ENCODE measurements around the gene RIMS4.

RIMS4 gene

DNA sequence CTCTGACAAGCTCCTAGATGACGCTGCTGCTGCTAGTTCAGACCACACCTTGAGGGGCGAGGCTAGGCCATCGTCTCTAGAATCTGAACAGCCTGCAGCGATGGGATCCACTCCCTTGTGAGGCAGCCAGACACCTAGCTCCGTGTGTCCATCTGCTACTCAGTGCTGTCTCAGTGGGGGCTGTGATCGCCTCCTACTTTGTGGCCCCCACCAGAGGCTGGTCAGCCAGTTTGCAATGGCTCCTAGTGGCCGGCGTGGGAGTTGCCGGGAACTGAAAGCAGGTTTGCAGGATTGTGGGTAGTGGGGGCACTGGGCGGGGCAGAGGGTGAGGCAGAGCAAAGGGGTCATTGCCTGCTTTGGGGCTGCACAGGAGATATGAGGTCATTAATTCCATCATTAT is 92.4 kb downstream of the RIMS4 start:
- H3K4me2 ChIP-seq, result no peak overlapping the region
- peaks cover 50% of the 10 kb centered on the region for H3K27me3 ChIP-seq (ENCODE audit: insufficient read depth, low read depth)
- H3K79me2 ChIP-seq (ENCODE audit: insufficient read depth, low read depth), result no peaks in the 10 kb centered on the region
- H3K4me3 ChIP-seq (IDR thresholded peaks at IDR 0.05; ENCODE audit: insufficient read depth, low read depth, low read length), result no peak overlapping the region
- no peaks in the 10 kb centered on the region for H4K20me1 ChIP-seq (ENCODE audit: insufficient read depth)
- no peak overlapping the region for H3K27ac ChIP-seq
- H3K36me3 ChIP-seq (ENCODE audit: insufficient read depth), result no peaks in the 10 kb centered on the region
- no peak overlapping the region for H2AFZ ChIP-seq (ENCODE audit: low read depth)
- H3K4me1 ChIP-seq (ENCODE audit: low read depth, poor library complexity, severe bottlenecking), result peaks cover 12% of the 10 kb centered on the region
- no peak overlapping the region for H3K9ac ChIP-seq
- TF ChIP-seq, protein P1, sequence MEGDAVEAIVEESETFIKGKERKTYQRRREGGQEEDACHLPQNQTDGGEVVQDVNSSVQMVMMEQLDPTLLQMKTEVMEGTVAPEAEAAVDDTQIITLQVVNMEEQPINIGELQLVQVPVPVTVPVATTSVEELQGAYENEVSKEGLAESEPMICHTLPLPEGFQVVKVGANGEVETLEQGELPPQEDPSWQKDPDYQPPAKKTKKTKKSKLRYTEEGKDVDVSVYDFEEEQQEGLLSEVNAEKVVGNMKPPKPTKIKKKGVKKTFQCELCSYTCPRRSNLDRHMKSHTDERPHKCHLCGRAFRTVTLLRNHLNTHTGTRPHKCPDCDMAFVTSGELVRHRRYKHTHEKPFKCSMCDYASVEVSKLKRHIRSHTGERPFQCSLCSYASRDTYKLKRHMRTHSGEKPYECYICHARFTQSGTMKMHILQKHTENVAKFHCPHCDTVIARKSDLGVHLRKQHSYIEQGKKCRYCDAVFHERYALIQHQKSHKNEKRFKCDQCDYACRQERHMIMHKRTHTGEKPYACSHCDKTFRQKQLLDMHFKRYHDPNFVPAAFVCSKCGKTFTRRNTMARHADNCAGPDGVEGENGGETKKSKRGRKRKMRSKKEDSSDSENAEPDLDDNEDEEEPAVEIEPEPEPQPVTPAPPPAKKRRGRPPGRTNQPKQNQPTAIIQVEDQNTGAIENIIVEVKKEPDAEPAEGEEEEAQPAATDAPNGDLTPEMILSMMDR (conservative IDR thresholded peaks at IDR 0.05; ENCODE audit: low read depth, low read length), result no peak; the same call in 1 of the 2 replicates

DNA sequence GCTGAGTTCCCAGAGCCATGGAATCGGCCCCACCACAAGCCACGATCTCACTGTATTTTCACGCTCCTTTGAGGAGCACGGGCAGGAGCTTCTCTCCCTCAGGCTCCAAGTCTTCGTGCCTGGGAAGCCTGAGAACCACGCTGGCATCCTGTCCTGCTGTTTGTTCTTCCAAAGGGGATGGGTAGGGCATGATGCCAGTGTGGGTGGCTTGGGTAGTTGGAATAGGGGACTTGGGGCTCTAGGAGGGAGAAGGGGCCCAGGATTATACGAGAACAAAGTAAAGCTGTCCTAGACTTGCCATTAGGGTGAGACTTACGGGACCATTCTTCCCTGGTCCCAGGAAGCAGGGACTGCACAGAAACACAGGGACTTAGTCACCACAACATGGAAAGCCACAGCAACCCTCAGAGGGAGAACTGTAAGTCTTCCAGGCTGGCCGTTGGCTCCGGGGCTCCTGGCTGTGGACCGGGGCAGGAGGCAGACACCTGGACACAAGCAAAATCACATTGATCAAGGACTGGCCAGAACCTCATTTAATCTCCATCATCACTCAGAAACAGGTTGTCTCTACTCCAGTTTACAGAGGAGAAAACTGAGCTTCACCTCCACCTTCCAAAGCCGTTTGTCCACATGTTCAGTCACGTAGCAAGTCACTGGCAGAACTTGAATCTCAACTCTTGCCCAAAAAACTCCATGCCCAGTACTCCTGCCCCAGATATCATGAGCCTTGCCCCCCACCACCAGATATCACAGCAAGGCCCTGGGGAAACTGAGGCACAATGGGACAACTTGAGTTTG is 93.8 kb downstream of the RIMS4 start:
- no peak overlapping the region for H3K4me3 ChIP-seq (IDR thresholded peaks at IDR 0.05; ENCODE audit: insufficient read depth, low read depth, low read length)
- H3K27ac ChIP-seq, result no peak overlapping the region
- H3K79me2 ChIP-seq (ENCODE audit: insufficient read depth, low read depth), result no peaks in the 10 kb centered on the region
- H2AFZ ChIP-seq (ENCODE audit: low read depth), result no peak overlapping the region
- H3K4me1 ChIP-seq (ENCODE audit: low read depth, poor library complexity, severe bottlenecking), result peaks cover 9% of the 10 kb centered on the region
- no peak overlapping the region for H3K4me2 ChIP-seq
- no peak overlapping the region for H3K9ac ChIP-seq
- TF ChIP-seq, protein P1 (conservative IDR thresholded peaks at IDR 0.05; ENCODE audit: low read depth, low read length), result no peak
- H4K20me1 ChIP-seq (ENCODE audit: insufficient read depth), result no peaks in the 10 kb centered on the region
- no peaks in the 10 kb centered on the region for H3K36me3 ChIP-seq (ENCODE audit: insufficient read depth)
- H3K27me3 ChIP-seq (ENCODE audit: insufficient read depth, low read depth), result peaks cover 65% of the 10 kb centered on the region

DNA sequence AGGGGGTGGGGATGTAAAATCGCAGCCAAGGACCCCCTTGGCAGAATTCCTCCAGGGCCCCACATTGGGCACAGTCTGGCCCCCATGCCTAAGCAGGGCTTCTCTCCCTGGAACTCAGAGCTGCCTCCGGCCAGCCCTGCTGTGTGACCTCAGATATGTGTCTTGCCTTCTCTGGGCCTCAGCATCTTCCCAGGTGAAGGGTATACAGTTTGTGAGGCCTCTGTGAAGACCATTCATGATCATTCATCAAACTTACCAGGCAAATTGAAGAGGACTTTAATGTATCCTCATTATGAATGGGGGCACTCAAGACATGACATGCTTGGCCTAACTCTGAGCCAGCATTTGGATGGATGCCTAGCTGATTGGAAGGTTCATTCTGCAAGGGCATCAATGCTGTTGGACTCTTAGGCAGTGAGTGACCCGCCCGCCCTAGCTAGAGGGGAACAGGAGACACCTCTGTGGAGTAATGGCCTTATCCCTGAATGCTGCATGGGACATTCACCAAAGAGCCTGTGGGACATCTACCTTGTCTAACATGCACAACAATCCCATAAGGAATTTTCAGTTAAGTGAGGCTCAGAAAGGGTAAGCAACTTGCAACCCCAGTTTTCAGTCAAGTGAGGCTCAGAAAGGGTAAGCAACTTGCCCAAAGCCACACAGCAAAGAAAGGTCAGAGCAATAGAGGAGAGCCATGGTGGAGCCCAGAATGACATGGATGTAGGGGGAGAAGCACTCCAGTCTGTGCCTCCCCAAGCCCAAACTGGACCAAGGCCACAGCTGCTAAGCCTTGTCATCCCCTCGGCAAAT is 94.6 kb downstream of the RIMS4 start:
- Histone ChIP-seq H3K27ac (no peak overlapping the region), H3K36me3 (ENCODE audit: insufficient read depth) (no peaks in the 10 kb centered on the region), H3K4me3 (IDR thresholded peaks at IDR 0.05; ENCODE audit: insufficient read depth, low read depth, low read length) (no peak overlapping the region), H4K20me1 (ENCODE audit: insufficient read depth) (no peaks in the 10 kb centered on the region), H2AFZ (ENCODE audit: low read depth) (no peak overlapping the region), H3K79me2 (ENCODE audit: insufficient read depth, low read depth) (no peaks in the 10 kb centered on the region), H3K4me1 (ENCODE audit: low read depth, poor library complexity, severe bottlenecking) (peaks cover 9% of the 10 kb centered on the region), H3K9ac (no peak overlapping the region), H3K4me2 (no peak overlapping the region), H3K27me3 (ENCODE audit: insufficient read depth, low read depth) (peaks cover 69% of the 10 kb centered on the region)
- TF ChIP-seq, protein P1 (conservative IDR thresholded peaks at IDR 0.05; ENCODE audit: low read depth, low read length), result no peak

DNA sequence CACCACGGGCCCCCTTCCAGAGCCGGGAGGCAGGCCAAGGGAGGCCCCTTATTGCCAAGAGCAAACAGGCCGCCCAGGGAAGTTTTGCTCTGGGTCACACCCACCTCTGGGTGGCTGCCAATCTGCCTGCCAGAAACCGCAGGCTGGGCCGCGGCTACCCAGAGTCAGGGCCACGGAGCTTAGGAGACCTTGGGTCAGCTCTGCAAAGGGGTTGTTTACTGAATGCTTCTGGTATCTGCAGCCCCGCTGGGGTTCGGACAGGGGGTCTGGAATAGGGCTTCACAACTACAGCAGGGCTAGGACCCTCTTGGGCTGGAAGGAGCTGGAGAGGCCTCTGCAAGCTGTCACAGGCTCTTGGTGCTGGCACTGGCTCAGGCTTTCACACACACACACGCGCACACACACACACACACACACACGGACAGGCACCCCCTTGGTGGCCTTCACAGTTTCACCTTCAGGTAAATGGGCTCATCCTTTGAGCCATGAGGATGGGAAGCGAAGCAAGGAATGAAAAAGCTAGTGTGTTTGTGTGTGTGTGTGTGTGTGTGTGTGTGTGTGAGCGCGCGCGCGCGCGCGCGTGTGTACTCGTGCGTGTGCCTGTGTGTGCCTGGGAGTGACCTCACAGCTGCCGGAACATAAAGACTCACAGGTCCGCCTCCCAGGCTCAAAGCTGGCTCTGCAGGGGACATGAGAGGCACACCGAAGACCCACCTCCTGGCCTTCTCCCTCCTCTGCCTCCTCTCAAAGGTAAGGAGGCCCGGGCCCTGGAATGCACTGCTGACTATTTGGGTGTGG is 95.4 kb downstream of the RIMS4 start, which contains the start of gene CCN5:
Gene CCN5 (plus strand): TSS at position 669 of the 798 bp plus-strand sequence. CDS start 22 bp downstream, at position 691.
- peaks cover 13% of the 10 kb centered on the region for H3K4me1 ChIP-seq (ENCODE audit: low read depth, poor library complexity, severe bottlenecking)
- peak within 1 kb of the TSS; percentile 26; the same call in 1 of the 2 replicates for H3K4me2 ChIP-seq
- peaks cover 73% of the 10 kb centered on the region for H3K27me3 ChIP-seq (ENCODE audit: insufficient read depth, low read depth)
- no peak within 1 kb of the TSS for H2AFZ ChIP-seq (ENCODE audit: low read depth)
- H3K4me3 ChIP-seq (IDR thresholded peaks at IDR 0.05; ENCODE audit: insufficient read depth, low read depth, low read length), result no peak within 1 kb of the TSS
- no peak within 1 kb of the TSS for H3K27ac ChIP-seq
- no peaks in the 10 kb centered on the region for H3K36me3 ChIP-seq (ENCODE audit: insufficient read depth)
- TF ChIP-seq, protein P1 (conservative IDR thresholded peaks at IDR 0.05; ENCODE audit: low read depth, low read length), result no peak
- H4K20me1 ChIP-seq (ENCODE audit: insufficient read depth), result no peaks in the 10 kb centered on the region
- H3K9ac ChIP-seq, result no peak within 1 kb of the TSS
- H3K79me2 ChIP-seq (ENCODE audit: insufficient read depth, low read depth), result no peaks in the 10 kb centered on the region
